Cardiac muscle cell (in vitro differentiated cells and primary cell): Measurements from ENCODE around the gene CENPU. TPM values are rescaled to one million over a fixed set of nuclear protein-coding genes. Genes with fewer than 3 reads are reported as not detected.
"Not testable (repeated sequence)": the region's sequence is repeated elsewhere in the genome, so short reads cannot be mapped to it uniquely, and the experiment has no call there.

ENCODE experiments used
- DNase-seq, 2 donors: peaks; one replicate each; pipeline versions ENCODE4 v3.0.0 to v3.0.0-alpha.2; 2010 to 2017; ENCODE audit warnings: low read depth in 1 of 2, low spot score in 1 of 2
- H3K27ac ChIP-seq: fragments of 200-600 bp; sonication (generic); 2 replicates; pipeline ENCODE4 v1.5.1; 2016
- H3K27me3 ChIP-seq: fragments of 200-600 bp; sonication (generic); 2 replicates; pipeline ENCODE4 v1.6.0; 2016; ENCODE audit warnings: control low read depth
- H3K36me3 ChIP-seq: fragments of 200-600 bp; sonication (generic); 2 replicates; pipeline ENCODE4 v1.5.1; 2016; ENCODE audit warnings: control low read depth
- H3K4me1 ChIP-seq: fragments of 200-600 bp; sonication (generic); 2 replicates; pipeline ENCODE4 v1.8.1; 2017; ENCODE audit warnings: low read depth, mild to moderate bottlenecking, mixed run types
- H3K4me3 ChIP-seq: fragments of 200-600 bp; sonication (generic); 2 replicates; pipeline ENCODE4 v1.5.1; 2016; ENCODE audit warnings: mild to moderate bottlenecking
- H3K9me3 ChIP-seq: fragments of 200-600 bp; sonication (generic); 2 replicates; pipeline ENCODE4 v1.5.1; 2017; ENCODE audit warnings: low read depth, mild to moderate bottlenecking, control low read depth
- polyA plus RNA-seq: library from polyadenylated mRNA; unstranded; fragments of >200 nt; fragmentation: Nextera tagmentation; extraction: Ambion mirVana; gene quantifications from 2 replicates; pipeline ENCODE4 v1.2.1, GENCODE V29; 2016
- total RNA-seq: library from RNA; depleted of rRNA; stranded (reverse); fragments of >200 nt; gene quantifications from 2 replicates; pipeline ENCODE4 v1.2.3, GENCODE V29; 2016
- TF ChIP-seq, protein P1 (sequence below): IDR thresholded peaks from 2 replicates; pipeline ENCODE4 v1.5.1; 2012; ENCODE audit warnings: low read depth, mild to moderate bottlenecking, low read length

Gene CENPU
- total and polyA plus RNA-seq, 2 experiments from 2014 or later, result 8.7 to 9.9 TPM

DNA sequence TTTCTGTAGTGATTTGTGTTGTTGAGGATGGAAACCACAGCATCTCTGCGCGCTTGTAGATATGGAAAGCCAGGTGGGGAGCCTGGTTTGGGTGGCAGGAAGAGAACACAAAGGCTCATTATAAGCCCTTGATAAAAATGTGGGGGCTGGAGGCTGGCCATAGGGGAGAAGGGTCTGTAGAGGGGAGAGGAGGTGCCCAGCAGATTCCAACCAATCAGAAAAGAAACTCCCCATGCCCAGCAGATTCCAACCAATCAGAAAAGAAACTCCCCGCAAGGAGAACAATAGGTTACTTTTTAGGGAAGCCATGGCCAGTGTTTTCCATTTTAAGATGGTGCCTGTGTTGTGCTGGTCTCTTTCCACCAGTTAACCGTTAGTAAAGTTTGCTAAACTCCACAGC lies 9.8 kb upstream of the CENPU start:
- H3K27ac ChIP-seq, result no peak overlapping the region
- peaks cover 15% of the 10 kb centered on the region for H3K4me1 ChIP-seq
- DNase-seq, result no peak
- no peaks in the 10 kb centered on the region for H3K9me3 ChIP-seq
- TF ChIP-seq, protein P1, sequence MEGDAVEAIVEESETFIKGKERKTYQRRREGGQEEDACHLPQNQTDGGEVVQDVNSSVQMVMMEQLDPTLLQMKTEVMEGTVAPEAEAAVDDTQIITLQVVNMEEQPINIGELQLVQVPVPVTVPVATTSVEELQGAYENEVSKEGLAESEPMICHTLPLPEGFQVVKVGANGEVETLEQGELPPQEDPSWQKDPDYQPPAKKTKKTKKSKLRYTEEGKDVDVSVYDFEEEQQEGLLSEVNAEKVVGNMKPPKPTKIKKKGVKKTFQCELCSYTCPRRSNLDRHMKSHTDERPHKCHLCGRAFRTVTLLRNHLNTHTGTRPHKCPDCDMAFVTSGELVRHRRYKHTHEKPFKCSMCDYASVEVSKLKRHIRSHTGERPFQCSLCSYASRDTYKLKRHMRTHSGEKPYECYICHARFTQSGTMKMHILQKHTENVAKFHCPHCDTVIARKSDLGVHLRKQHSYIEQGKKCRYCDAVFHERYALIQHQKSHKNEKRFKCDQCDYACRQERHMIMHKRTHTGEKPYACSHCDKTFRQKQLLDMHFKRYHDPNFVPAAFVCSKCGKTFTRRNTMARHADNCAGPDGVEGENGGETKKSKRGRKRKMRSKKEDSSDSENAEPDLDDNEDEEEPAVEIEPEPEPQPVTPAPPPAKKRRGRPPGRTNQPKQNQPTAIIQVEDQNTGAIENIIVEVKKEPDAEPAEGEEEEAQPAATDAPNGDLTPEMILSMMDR, result no peak
- no peaks in the 10 kb centered on the region for H3K36me3 ChIP-seq
- no peaks in the 10 kb centered on the region for H3K27me3 ChIP-seq
- H3K4me3 ChIP-seq, result no peak overlapping the region

- not testable (repeated sequence) for H3K4me1 ChIP-seq, H3K27ac ChIP-seq, H3K9me3 ChIP-seq, H3K27me3 ChIP-seq, DNase-seq, H3K36me3 ChIP-seq, H3K4me3 ChIP-seq
These were observed 7.8 kb upstream of the CENPU start for GRCh38 chr4:184741651-184742050.

GRCh38 chr4:184740980-184741391 lies 7.1 kb upstream of the CENPU start:
- Histone ChIP-seq H3K4me1 (peaks cover 1% of the 10 kb centered on the region), H3K27ac (no peak overlapping the region), H3K9me3 (no peaks in the 10 kb centered on the region), H3K27me3 (no peaks in the 10 kb centered on the region), H3K36me3 (no peaks in the 10 kb centered on the region), H3K4me3 (no peak overlapping the region)
- DNase-seq, result no peak
- TF ChIP-seq, protein P1, result no peak

GRCh38 chr4:184739575-184739974 lies 5.7 kb upstream of the CENPU start:
- not testable (repeated sequence) for H3K9me3 ChIP-seq, H3K27me3 ChIP-seq, H3K36me3 ChIP-seq, DNase-seq, H3K4me3 ChIP-seq, H3K4me1 ChIP-seq, H3K27ac ChIP-seq

GRCh38 chr4:184734758-184735157 lies 862 bp upstream of the CENPU start:
- no peaks in the 10 kb centered on the region for H3K36me3 ChIP-seq
- H3K4me3 ChIP-seq, result peak overlapping the region; percentile 20
- H3K27me3 ChIP-seq, result no peaks in the 10 kb centered on the region
- H3K27ac ChIP-seq, result peak overlapping the region; percentile 70
- H3K4me1 ChIP-seq, result peaks cover 11% of the 10 kb centered on the region
- no peak for DNase-seq
- TF ChIP-seq, protein P1, result no peak
- H3K9me3 ChIP-seq, result no peaks in the 10 kb centered on the region

GRCh38 chr4:184732126-184732525 lies 1.8 kb downstream of the CENPU start:
- H3K36me3 ChIP-seq, result no peaks in the 10 kb centered on the region
- TF ChIP-seq, protein P1, result no peak
- no peak overlapping the region for H3K27ac ChIP-seq
- no peak for DNase-seq
- H3K27me3 ChIP-seq, result no peaks in the 10 kb centered on the region
- H3K4me3 ChIP-seq, result no peak overlapping the region
- peaks cover 11% of the 10 kb centered on the region for H3K4me1 ChIP-seq
- H3K9me3 ChIP-seq, result no peaks in the 10 kb centered on the region

- Histone ChIP-seq H3K9me3 (no peaks in the 10 kb centered on the region), H3K27ac (no peak overlapping the region), H3K27me3 (no peaks in the 10 kb centered on the region), H3K4me1 (peaks cover 11% of the 10 kb centered on the region), H3K36me3 (no peaks in the 10 kb centered on the region), H3K4me3 (no peak overlapping the region)
- no peak for DNase-seq
- TF ChIP-seq, protein P1, result no peak
These were observed 2.8 kb downstream of the CENPU start for GRCh38 chr4:184731056-184731455.
